Upper lobe of right lung (tissue), 1 donor: ENCODE data around the gene GABPA. TPM values are rescaled to one million over a fixed set of nuclear protein-coding genes. Genes with fewer than 3 reads are reported as not detected.

Experiments used
- ATAC-seq: fragments of 200-7000 bp; cut with Tn5 transposase; one replicate; pipeline ENCODE4 v1.9.1; 2020; ENCODE audit warnings: mild to moderate bottlenecking, moderate library complexity
- DNase-seq: peaks from one replicate; pipeline ENCODE4 v3.0.0-alpha.2; 2020
- H3K27ac ChIP-seq: fragments of 200-600 bp; one replicate; pipeline ENCODE4 v1.8.0; 2022
- H3K27me3 ChIP-seq: fragments of 200-600 bp; one replicate; pipeline ENCODE4 v1.8.0; 2022; ENCODE audit warnings: mild to moderate bottlenecking
- H3K36me3 ChIP-seq: fragments of 200-600 bp; one replicate; pipeline ENCODE4 v1.8.0; 2022
- H3K4me1 ChIP-seq: fragments of 200-600 bp; one replicate; pipeline ENCODE4 v1.8.0; 2022
- H3K4me3 ChIP-seq: fragments of 200-600 bp; one replicate; pipeline ENCODE4 v1.8.0; 2022; ENCODE audit warnings: mild to moderate bottlenecking
- H3K9me3 ChIP-seq: fragments of 200-600 bp; one replicate; pipeline ENCODE4 v1.8.0; 2022
- CTCF ChIP-seq: fragments of 200-600 bp; IDR thresholded peaks from one replicate; pipeline ENCODE4 v1.8.0; 2022; ENCODE audit warnings: antibody characterized with exemption
- intact Hi-C: fragments of 100-400 bp; cut with DNase I; formaldehyde crosslinking; loops from one replicate; pipeline ENCODE4 v1.11.0; 2022
- total RNA-seq: library from RNA; stranded (reverse); fragmentation: NEBNext Ultra II Directional; extraction: Animal tissue kit (Norgen Biotek cat#: 25700); gene quantifications from one replicate; pipeline ENCODE4 v1.2.1, GENCODE V29; 2021
- donor health status: DM: no; HTN: yes; CAD: no; lungs with severe emphysema.

The GABPA gene
- total RNA-seq, 1 donor from 2014 or later = 27.8 TPM

- no peak for TF ChIP-seq CTCF
- peaks cover 32% of the 10 kb centered on the region for H3K4me1 ChIP-seq
- peaks cover 3% of the 10 kb centered on the region for H3K36me3 ChIP-seq
- H3K27me3 ChIP-seq = no peaks in the 10 kb centered on the region
- H3K27ac ChIP-seq = peak overlapping the region; percentile 99
- intact Hi-C loops = no loop called here
- ATAC-seq (no peak), DNase-seq (no peak)
- peak overlapping the region; percentile 78 for H3K4me3 ChIP-seq
- no peaks in the 10 kb centered on the region for H3K9me3 ChIP-seq
Measured at GRCh38 chr21:25734654-25734903, 193 bp upstream of the GABPA start.

GRCh38 chr21:25735646-25736597 lies 1.1 kb downstream of the GABPA start:
- intact Hi-C loops = no loop called here
- Histone ChIP-seq H3K27ac (peak overlapping the region; percentile 99), H3K27me3 (no peaks in the 10 kb centered on the region), H3K4me1 (peaks cover 32% of the 10 kb centered on the region), H3K9me3 (no peaks in the 10 kb centered on the region), H3K4me3 (peak overlapping the region; percentile 78), H3K36me3 (no peaks in the 10 kb centered on the region)
- peak; percentile 83 for ATAC-seq
- TF ChIP-seq CTCF = no peak
- DNase-seq = peak; percentile 94

DNA sequence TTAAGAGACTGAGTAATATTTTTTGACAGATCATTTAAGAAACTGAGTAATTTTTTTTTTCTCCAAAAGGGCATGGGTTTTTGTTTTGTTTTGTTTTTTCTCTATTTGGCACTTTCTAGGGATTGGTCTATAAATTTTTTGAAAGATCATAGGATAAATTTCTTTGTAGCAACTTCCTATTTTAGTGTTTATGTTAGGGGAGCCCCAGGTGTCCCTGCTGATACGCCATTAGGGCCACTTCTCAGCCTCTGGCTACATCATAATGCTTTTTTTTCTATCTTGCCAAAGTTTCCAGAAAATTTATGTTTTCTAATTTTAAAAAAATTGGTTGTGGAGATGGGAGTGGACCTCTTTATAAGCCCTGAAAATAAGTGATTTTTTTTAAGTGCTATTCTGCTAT lies 2.6 kb downstream of the GABPA start:
- no peak for DNase-seq
- no peak for TF ChIP-seq CTCF
- Histone ChIP-seq H3K27ac (no peak overlapping the region), H3K9me3 (no peaks in the 10 kb centered on the region), H3K4me3 (no peak overlapping the region), H3K36me3 (no peaks in the 10 kb centered on the region), H3K27me3 (no peaks in the 10 kb centered on the region), H3K4me1 (peaks cover 25% of the 10 kb centered on the region)
- intact Hi-C loops = no loop called here
- no peak for ATAC-seq

DNA sequence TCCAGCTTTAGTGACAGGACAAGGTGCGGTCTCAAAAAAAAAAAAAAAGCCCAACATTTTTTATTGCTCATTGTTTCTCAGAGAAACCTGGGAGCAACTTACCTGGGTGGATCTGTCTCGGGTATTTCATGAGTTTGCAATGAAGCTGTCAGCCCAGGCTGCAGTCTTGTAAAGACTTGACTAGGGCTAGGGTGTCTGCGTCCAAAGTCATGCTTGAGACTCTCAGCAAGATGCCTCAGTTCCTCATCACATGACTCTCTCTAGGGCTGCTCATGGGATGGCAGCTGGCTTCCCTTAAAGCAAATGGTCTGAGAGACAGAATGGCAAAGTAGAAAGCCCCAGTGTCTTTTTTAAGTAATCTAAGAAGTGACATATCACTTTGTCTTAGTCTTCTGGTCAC lies 8.1 kb downstream of the GABPA start:
- Histone ChIP-seq H3K9me3 (no peaks in the 10 kb centered on the region), H3K36me3 (peaks cover 27% of the 10 kb centered on the region), H3K27me3 (no peaks in the 10 kb centered on the region), H3K27ac (no peak overlapping the region), H3K4me1 (no peaks in the 10 kb centered on the region), H3K4me3 (no peak overlapping the region)
- DNase-seq (no peak), ATAC-seq (no peak)
- intact Hi-C loops = no loop called here
- no peak for TF ChIP-seq CTCF

GRCh38 chr21:25744854-25745253 lies 10.1 kb downstream of the GABPA start:
- ATAC-seq = no peak
- no peaks in the 10 kb centered on the region for H3K27me3 ChIP-seq
- DNase-seq = no peak
- peaks cover 44% of the 10 kb centered on the region for H3K36me3 ChIP-seq
- intact Hi-C loops = no loop called here
- no peak overlapping the region for H3K4me3 ChIP-seq
- H3K4me1 ChIP-seq = no peaks in the 10 kb centered on the region
- H3K9me3 ChIP-seq = no peaks in the 10 kb centered on the region
- TF ChIP-seq CTCF = no peak
- H3K27ac ChIP-seq = no peak overlapping the region

DNA sequence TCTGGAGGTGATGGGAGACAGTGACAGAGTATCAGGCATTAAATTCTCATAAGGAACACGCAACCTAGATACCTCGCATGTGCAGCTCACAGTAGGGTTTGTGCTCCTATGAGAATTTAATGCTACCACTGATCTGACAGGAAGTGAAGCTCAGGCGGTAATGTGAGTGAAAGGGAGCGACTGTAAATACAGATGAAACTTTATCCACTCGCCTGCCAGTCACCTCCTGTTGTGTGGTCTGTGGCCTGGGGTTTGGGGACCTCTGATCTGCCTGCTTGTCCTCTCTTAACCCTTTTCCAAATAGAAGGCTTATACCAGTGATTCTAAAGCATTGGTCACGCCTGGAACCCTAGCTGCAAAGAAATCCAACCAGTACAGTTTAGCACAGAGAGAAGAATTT lies 15.3 kb downstream of the GABPA start:
- DNase-seq (no peak), ATAC-seq (no peak)
- Histone ChIP-seq H3K9me3 (no peaks in the 10 kb centered on the region), H3K27me3 (no peaks in the 10 kb centered on the region), H3K4me3 (no peak overlapping the region), H3K4me1 (no peaks in the 10 kb centered on the region), H3K36me3 (peaks cover 72% of the 10 kb centered on the region), H3K27ac (no peak overlapping the region)
- no peak for TF ChIP-seq CTCF
- intact Hi-C loops = no loop called here
